ENCODE results near the gene CCSER1. TPM values are rescaled to one million over a fixed set of nuclear protein-coding genes. Genes with fewer than 3 reads are reported as not detected.

Gene CCSER1
- total and polyA plus RNA-seq, 2 experiments from 2014 or later: 2.9 to 3.4 TPM

- DNase-seq (ENCODE audit: low spot score) (no peak), ATAC-seq (no peak)
- no peaks in the 10 kb centered on the region for H4K20me1 ChIP-seq (replicated peaks; ENCODE audit: insufficient read depth)
- no peaks in the 10 kb centered on the region for H3K27me3 ChIP-seq (ENCODE audit: insufficient read depth)
- no peaks in the 10 kb centered on the region for H3K36me3 Mint-ChIP-seq (ENCODE audit: low read depth)
- H3K4me3 Mint-ChIP-seq: no peak overlapping the region
- H3K27ac ChIP-seq (ENCODE audit: low read depth): no peak overlapping the region
- no peaks in the 10 kb centered on the region for H3K27me3 Mint-ChIP-seq (ENCODE audit: insufficient read depth, low read depth, poor library complexity)
- no peaks in the 10 kb centered on the region for H3K9me3 Mint-ChIP-seq
- no peaks in the 10 kb centered on the region for H3K9me2 ChIP-seq (ENCODE audit: insufficient read depth)
- no peak overlapping the region for H3K27ac Mint-ChIP-seq
- H2AFZ ChIP-seq: no peak overlapping the region
- H3K36me3 ChIP-seq (ENCODE audit: insufficient read depth): no peaks in the 10 kb centered on the region
- TF ChIP-seq ZNF462 (CRISPR knock-in tag; IDR thresholded peaks at IDR 0.05) (no peak), REST (IDR thresholded peaks at IDR 0.05; ENCODE audit: unreplicated experiment) (no peak), EZH2 (IDR thresholded peaks at IDR 0.05; ENCODE audit: low read depth, unreplicated experiment) (no peak), NANOG (IDR thresholded peaks at IDR 0.05; ENCODE audit: borderline replicate concordance) (no peak), CREB1 (CRISPR knock-in tag; IDR thresholded peaks at IDR 0.05; ENCODE audit: low read depth) (no peak), CTCF (conservative IDR thresholded peaks at IDR 0.05; ENCODE audit: low read depth in 2 of 2) (no peak), ZNF114 (CRISPR knock-in tag; IDR thresholded peaks at IDR 0.05) (no peak), POLR2AphosphoS5 (IDR thresholded peaks at IDR 0.05; ENCODE audit: low read depth) (no peak), JUNB (IDR thresholded peaks at IDR 0.05; ENCODE audit: unreplicated experiment) (no peak), STAT1 (IDR thresholded peaks at IDR 0.05; ENCODE audit: unreplicated experiment) (no peak), ZNF331 (CRISPR knock-in tag; IDR thresholded peaks at IDR 0.05; ENCODE audit: low read depth) (no peak), ETS1 (IDR thresholded peaks at IDR 0.05) (no peak), EZH2phosphoT487 (IDR thresholded peaks at IDR 0.05; ENCODE audit: unreplicated experiment) (no peak)
- no peak overlapping the region for H3K4me2 ChIP-seq
- no peak overlapping the region for H3K4me3 ChIP-seq
- no peaks in the 10 kb centered on the region for H3K79me2 ChIP-seq (replicated peaks; ENCODE audit: insufficient read depth)
- H3F3A ChIP-seq (replicated peaks; ENCODE audit: low read depth): no peaks in the 10 kb centered on the region
- H3K4me1 ChIP-seq (ENCODE audit: insufficient read depth): peaks cover 6% of the 10 kb centered on the region; the same call in 1 of the 2 replicates
- H3K4me1 Mint-ChIP-seq: peaks cover 3% of the 10 kb centered on the region; the same call in 1 of the 3 replicates
Measured at GRCh38 chr4:91345632-91346031, 1218.4 kb downstream of the CCSER1 start.
